ENCODE results near the gene APOL5.

- TF ChIP-seq CTCF (IDR thresholded peaks at IDR 0.05 in 2 of 3, conservative IDR thresholded peaks at IDR 0.05 in 1 of 3; ENCODE audit: control insufficient read depth in 2 of 3, extremely low read depth in 1 of 3, insufficient read depth in 1 of 3, low read depth in 3 of 3, low read length in 3 of 3), result no peak
- TF ChIP-seq EP300 (IDR thresholded peaks at IDR 0.05; ENCODE audit: borderline replicate concordance in 1 of 2, control insufficient read depth in 1 of 2, low read depth in 2 of 2, low read length in 2 of 2), result no peak
- TF ChIP-seq POLR2A (IDR thresholded peaks at IDR 0.05; ENCODE audit: low read depth, low read length), result no peak
- TF ChIP-seq SRF (IDR thresholded peaks at IDR 0.05; ENCODE audit: low read depth in 2 of 2, low read length in 2 of 2), result no peak
- TF ChIP-seq JUND (IDR thresholded peaks at IDR 0.05; ENCODE audit: low read depth, low read length), result no peak
- no peak for TF ChIP-seq NFIC (IDR thresholded peaks at IDR 0.05; ENCODE audit: low read depth, low read length)
- no peak for TF ChIP-seq CHD4 (IDR thresholded peaks at IDR 0.05)
- TF ChIP-seq POLR2AphosphoS5 (IDR thresholded peaks at IDR 0.05; ENCODE audit: low read length), result no peak
- TF ChIP-seq MAX (IDR thresholded peaks at IDR 0.05; ENCODE audit: low read depth, low read length), result no peak
- TF ChIP-seq TAF1 (IDR thresholded peaks at IDR 0.05; ENCODE audit: borderline replicate concordance, low read depth, low read length), result no peak
- TF ChIP-seq, protein P1, sequence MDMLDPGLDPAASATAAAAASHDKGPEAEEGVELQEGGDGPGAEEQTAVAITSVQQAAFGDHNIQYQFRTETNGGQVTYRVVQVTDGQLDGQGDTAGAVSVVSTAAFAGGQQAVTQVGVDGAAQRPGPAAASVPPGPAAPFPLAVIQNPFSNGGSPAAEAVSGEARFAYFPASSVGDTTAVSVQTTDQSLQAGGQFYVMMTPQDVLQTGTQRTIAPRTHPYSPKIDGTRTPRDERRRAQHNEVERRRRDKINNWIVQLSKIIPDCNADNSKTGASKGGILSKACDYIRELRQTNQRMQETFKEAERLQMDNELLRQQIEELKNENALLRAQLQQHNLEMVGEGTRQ (IDR thresholded peaks at IDR 0.05; ENCODE audit: borderline replicate concordance, low read depth, low read length), result no peak
- TF ChIP-seq, protein P2, sequence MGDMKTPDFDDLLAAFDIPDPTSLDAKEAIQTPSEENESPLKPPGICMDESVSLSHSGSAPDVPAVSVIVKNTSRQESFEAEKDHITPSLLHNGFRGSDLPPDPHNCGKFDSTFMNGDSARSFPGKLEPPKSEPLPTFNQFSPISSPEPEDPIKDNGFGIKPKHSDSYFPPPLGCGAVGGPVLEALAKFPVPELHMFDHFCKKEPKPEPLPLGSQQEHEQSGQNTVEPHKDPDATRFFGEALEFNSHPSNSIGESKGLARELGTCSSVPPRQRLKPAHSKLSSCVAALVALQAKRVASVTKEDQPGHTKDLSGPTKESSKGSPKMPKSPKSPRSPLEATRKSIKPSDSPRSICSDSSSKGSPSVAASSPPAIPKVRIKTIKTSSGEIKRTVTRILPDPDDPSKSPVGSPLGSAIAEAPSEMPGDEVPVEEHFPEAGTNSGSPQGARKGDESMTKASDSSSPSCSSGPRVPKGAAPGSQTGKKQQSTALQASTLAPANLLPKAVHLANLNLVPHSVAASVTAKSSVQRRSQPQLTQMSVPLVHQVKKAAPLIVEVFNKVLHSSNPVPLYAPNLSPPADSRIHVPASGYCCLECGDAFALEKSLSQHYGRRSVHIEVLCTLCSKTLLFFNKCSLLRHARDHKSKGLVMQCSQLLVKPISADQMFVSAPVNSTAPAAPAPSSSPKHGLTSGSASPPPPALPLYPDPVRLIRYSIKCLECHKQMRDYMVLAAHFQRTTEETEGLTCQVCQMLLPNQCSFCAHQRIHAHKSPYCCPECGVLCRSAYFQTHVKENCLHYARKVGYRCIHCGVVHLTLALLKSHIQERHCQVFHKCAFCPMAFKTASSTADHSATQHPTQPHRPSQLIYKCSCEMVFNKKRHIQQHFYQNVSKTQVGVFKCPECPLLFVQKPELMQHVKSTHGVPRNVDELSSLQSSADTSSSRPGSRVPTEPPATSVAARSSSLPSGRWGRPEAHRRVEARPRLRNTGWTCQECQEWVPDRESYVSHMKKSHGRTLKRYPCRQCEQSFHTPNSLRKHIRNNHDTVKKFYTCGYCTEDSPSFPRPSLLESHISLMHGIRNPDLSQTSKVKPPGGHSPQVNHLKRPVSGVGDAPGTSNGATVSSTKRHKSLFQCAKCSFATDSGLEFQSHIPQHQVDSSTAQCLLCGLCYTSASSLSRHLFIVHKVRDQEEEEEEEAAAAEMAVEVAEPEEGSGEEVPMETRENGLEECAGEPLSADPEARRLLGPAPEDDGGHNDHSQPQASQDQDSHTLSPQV (IDR thresholded peaks at IDR 0.05), result no peak
Observed at GRCh38 chr22:35690001-35690400, 27.7 kb upstream of the APOL5 start.

Data from GM12878 (cell line).